ENCODE results near the gene HAUS7.

HAUS7 gene

DNA sequence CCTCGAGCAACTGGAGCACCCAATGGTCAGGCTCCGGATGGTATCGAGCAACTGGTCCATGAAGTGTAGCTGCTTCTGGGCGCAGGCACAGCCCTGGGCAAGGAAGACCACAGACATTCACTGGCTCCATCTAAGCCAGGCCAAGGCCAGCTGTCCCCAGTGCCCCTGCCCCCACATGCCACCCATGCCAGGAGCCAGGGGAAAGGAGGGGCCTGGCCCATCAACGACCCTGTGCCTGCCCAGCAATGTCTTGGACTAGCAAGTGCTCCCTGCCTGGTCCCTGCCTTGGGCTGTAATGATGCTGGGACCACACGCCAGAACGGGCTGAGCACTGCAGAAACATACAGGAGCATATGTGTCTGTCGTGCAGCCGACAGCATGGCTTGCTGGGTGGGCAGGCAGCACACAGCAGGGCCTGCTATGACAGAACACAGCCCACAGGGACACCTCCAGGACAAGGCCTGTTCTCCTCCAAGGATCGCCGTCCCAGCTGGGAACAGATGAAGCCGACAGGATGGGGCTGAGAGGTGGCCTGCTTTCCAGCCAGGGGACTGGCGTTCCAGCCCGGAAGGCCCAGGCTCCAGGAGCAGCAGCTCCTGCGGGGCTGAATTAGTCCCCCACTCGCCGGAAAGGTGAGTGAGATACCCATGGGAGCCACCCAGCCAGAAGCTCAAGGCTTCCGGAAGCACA is 13.1 kb downstream of the HAUS7 start:
- H3K4me1 ChIP-seq (ENCODE audit: control insufficient read depth, insufficient read depth, low read length, unreplicated experiment) = no peaks in the 10 kb centered on the region
- H3K27ac ChIP-seq (ENCODE audit: low read depth, low read length) = no peak overlapping the region
- no peaks in the 10 kb centered on the region for H3K79me2 ChIP-seq (ENCODE audit: control insufficient read depth, insufficient read depth, low read length, unreplicated experiment)
- H3K27me3 ChIP-seq (ENCODE audit: insufficient read depth, low read length) = no peaks in the 10 kb centered on the region
- H2AFZ ChIP-seq (ENCODE audit: low read length, unreplicated experiment) = no peak overlapping the region
- no peaks in the 10 kb centered on the region for H3K36me3 ChIP-seq (ENCODE audit: insufficient read depth, low read length)
- H3K4me3 ChIP-seq (ENCODE audit: low read depth, low read length) = no peak overlapping the region

DNA sequence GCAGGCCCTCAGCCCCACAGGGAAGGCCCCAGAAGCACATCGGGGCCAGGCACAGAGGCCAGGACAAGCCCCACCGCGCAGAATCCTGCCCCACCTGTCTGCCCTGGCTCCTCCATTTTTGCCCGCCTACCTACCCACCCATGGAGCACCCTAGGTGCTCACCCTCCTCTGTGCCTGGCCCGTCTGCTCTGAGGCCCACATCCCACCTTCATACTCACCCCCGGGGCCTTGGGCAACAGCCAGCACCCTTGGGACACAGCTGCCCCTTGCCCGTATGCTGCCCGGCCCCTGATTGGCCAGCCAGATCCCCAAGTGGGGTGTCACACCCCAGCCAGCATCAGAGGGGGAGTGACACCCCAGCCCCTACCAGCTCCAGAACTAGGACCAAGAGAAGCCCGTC is 13.7 kb downstream of the HAUS7 start:
- no peak overlapping the region for H3K4me3 ChIP-seq (ENCODE audit: low read depth, low read length)
- no peaks in the 10 kb centered on the region for H3K27me3 ChIP-seq (ENCODE audit: insufficient read depth, low read length)
- no peak overlapping the region for H2AFZ ChIP-seq (ENCODE audit: low read length, unreplicated experiment)
- no peaks in the 10 kb centered on the region for H3K36me3 ChIP-seq (ENCODE audit: insufficient read depth, low read length)
- no peaks in the 10 kb centered on the region for H3K4me1 ChIP-seq (ENCODE audit: control insufficient read depth, insufficient read depth, low read length, unreplicated experiment)
- H3K27ac ChIP-seq (ENCODE audit: low read depth, low read length) = no peak overlapping the region
- no peaks in the 10 kb centered on the region for H3K79me2 ChIP-seq (ENCODE audit: control insufficient read depth, insufficient read depth, low read length, unreplicated experiment)

DNA sequence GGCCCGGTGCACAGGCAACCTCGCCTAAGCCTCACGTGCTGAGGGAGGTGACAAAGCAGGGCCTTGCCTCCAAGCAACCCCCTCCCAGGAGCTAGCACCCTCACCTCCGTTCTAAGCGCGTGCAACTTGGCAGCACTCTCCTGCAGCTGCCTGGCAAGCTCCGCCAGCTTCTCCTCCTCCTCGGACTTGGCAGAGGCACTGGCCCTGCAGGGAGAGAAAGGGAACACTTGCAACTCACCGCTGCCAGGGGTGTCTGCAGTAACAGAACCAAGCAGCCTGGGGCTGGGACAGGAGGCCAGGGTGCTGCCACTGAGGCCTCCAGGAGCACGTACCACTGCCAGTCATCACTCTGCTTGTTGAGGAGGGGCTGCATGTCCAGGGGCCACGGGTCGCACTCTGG is 14.2 kb downstream of the HAUS7 start:
- no peaks in the 10 kb centered on the region for H3K79me2 ChIP-seq (ENCODE audit: control insufficient read depth, insufficient read depth, low read length, unreplicated experiment)
- H3K27me3 ChIP-seq (ENCODE audit: insufficient read depth, low read length) = no peaks in the 10 kb centered on the region
- no peak overlapping the region for H3K27ac ChIP-seq (ENCODE audit: low read depth, low read length)
- H3K4me1 ChIP-seq (ENCODE audit: control insufficient read depth, insufficient read depth, low read length, unreplicated experiment) = no peaks in the 10 kb centered on the region
- H3K36me3 ChIP-seq (ENCODE audit: insufficient read depth, low read length) = no peaks in the 10 kb centered on the region
- no peak overlapping the region for H2AFZ ChIP-seq (ENCODE audit: low read length, unreplicated experiment)
- H3K4me3 ChIP-seq (ENCODE audit: low read depth, low read length) = no peak overlapping the region

DNA sequence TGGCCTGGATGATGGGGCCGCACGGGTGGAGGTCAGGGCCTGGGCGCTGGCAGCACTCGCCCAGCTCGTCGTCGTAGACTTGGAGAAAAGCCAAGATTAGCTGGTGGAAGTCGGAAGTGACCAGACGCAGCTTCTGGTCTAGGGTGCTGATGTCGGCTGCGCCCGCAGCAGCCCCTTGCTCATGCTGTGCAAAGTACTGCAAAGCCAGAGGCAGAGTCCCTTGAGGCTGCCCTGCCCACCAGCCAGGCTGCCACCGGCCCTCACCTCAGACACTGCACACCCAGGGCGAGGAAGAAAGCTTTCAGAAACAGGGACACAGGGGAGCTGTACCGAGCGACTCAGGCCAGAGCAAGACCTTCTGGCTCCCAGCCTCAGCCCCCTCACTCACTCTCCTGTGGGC is 14.8 kb downstream of the HAUS7 start:
- H3K4me3 ChIP-seq (ENCODE audit: low read depth, low read length) = no peak overlapping the region
- no peaks in the 10 kb centered on the region for H3K4me1 ChIP-seq (ENCODE audit: control insufficient read depth, insufficient read depth, low read length, unreplicated experiment)
- H2AFZ ChIP-seq (ENCODE audit: low read length, unreplicated experiment) = no peak overlapping the region
- H3K27me3 ChIP-seq (ENCODE audit: insufficient read depth, low read length) = no peaks in the 10 kb centered on the region
- H3K27ac ChIP-seq (ENCODE audit: low read depth, low read length) = no peak overlapping the region
- no peaks in the 10 kb centered on the region for H3K36me3 ChIP-seq (ENCODE audit: insufficient read depth, low read length)
- no peaks in the 10 kb centered on the region for H3K79me2 ChIP-seq (ENCODE audit: control insufficient read depth, insufficient read depth, low read length, unreplicated experiment)

DNA sequence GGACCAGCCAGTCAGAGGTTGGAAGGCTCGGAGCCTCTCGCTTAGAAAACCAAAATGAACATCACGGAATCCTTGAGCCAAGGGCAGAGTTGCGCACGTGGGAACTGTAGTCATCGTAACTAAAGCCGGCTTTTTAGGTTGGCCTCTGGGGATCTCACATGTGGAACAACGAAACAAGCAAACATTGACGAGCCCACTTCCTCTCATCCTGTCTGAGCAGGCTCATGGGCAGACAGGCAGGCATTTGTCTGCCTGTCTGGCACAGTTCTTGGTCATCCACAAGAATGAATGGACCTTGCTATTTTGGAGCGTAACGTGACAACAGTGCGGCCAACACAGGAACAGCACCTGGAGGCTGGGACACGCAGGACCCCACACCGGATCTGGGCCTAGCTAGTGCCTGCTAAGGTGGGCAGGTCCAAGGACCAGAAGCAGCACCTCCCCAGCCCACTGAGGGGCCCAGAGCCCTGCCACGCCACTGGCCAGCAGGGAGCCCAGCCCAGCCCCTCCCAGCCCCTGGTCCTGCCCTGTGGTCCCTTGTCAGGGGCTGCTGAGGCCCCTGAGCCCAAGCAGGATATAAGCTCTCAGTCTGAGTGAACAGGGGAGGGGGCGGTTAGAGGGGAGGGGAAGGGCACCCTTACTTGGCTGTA is 15.3 kb downstream of the HAUS7 start:
- Histone ChIP-seq H2AFZ (ENCODE audit: low read length, unreplicated experiment) (no peak overlapping the region), H3K36me3 (ENCODE audit: insufficient read depth, low read length) (no peaks in the 10 kb centered on the region), H3K27me3 (ENCODE audit: insufficient read depth, low read length) (no peaks in the 10 kb centered on the region), H3K27ac (ENCODE audit: low read depth, low read length) (no peak overlapping the region), H3K4me1 (ENCODE audit: control insufficient read depth, insufficient read depth, low read length, unreplicated experiment) (no peaks in the 10 kb centered on the region), H3K4me3 (ENCODE audit: low read depth, low read length) (no peak overlapping the region), H3K79me2 (ENCODE audit: control insufficient read depth, insufficient read depth, low read length, unreplicated experiment) (no peaks in the 10 kb centered on the region)

DNA sequence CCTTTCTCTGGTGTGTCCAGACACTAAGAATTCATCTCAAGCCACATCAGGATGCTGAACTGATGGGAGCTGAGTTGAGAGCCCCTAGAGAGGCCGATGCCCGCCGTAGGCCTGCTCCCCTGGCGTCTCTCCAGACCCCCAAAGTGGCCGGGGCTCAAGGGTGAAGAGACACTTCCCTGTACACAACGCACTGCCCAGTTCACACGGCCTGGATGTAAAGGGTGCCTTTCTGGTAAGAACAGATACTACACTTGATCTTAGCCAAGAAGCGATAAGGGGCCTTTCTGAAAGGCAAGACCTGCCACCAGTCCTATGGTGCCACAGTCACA is 19.5 kb downstream of the HAUS7 start:
- no peak overlapping the region for H3K27ac ChIP-seq (ENCODE audit: low read depth, low read length)
- no peaks in the 10 kb centered on the region for H3K36me3 ChIP-seq (ENCODE audit: insufficient read depth, low read length)
- no peaks in the 10 kb centered on the region for H3K79me2 ChIP-seq (ENCODE audit: control insufficient read depth, insufficient read depth, low read length, unreplicated experiment)
- H3K4me1 ChIP-seq (ENCODE audit: control insufficient read depth, insufficient read depth, low read length, unreplicated experiment) = no peaks in the 10 kb centered on the region
- H3K4me3 ChIP-seq (ENCODE audit: low read depth, low read length) = no peak overlapping the region
- no peak overlapping the region for H2AFZ ChIP-seq (ENCODE audit: low read length, unreplicated experiment)
- H3K27me3 ChIP-seq (ENCODE audit: insufficient read depth, low read length) = no peaks in the 10 kb centered on the region

DNA sequence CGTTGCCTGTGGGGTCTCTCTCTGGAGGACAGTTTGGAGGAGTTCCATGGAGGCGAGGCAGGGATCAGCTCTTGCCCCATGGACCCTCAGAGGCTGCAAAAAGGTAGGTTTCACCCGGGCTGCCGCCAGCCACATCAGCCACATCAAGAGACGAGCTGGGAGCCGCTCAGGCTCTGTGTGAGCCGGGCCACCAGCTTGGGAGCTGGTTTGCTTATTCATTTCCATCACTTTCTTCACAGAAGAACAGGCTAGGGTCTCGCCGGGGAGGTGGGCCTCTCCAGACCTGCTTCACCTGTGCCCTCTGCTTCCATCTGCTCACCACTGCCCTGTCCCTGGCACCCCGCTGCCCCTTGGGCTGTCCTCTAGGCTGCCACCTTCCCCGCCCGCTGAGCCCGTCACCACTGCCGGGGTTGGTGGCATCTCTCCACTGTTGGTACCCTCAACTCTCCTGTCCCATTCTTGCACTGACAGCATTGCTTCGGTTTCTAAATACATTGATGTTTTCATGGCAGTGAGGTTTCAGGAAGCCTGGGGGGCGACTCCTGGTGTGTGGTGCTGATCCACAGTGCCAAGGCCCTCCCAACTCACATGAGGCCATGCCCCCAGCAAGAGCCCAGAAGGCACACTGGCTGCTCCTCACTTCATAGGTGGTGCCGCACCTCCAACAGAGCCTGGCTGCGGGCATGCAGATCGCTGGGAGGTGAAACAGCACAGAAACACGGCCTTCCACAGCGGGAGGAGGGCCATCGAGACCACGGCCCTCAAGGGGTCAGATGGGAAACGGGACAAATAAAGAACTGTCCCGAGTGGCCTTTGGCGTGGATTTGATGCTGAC is 20.0 kb downstream of the HAUS7 start:
- Histone ChIP-seq H3K36me3 (ENCODE audit: insufficient read depth, low read length) (no peaks in the 10 kb centered on the region), H2AFZ (ENCODE audit: low read length, unreplicated experiment) (no peak overlapping the region), H3K27ac (ENCODE audit: low read depth, low read length) (no peak overlapping the region), H3K4me3 (ENCODE audit: low read depth, low read length) (no peak overlapping the region), H3K27me3 (ENCODE audit: insufficient read depth, low read length) (no peaks in the 10 kb centered on the region), H3K79me2 (ENCODE audit: control insufficient read depth, insufficient read depth, low read length, unreplicated experiment) (no peaks in the 10 kb centered on the region), H3K4me1 (ENCODE audit: control insufficient read depth, insufficient read depth, low read length, unreplicated experiment) (no peaks in the 10 kb centered on the region)

DNA sequence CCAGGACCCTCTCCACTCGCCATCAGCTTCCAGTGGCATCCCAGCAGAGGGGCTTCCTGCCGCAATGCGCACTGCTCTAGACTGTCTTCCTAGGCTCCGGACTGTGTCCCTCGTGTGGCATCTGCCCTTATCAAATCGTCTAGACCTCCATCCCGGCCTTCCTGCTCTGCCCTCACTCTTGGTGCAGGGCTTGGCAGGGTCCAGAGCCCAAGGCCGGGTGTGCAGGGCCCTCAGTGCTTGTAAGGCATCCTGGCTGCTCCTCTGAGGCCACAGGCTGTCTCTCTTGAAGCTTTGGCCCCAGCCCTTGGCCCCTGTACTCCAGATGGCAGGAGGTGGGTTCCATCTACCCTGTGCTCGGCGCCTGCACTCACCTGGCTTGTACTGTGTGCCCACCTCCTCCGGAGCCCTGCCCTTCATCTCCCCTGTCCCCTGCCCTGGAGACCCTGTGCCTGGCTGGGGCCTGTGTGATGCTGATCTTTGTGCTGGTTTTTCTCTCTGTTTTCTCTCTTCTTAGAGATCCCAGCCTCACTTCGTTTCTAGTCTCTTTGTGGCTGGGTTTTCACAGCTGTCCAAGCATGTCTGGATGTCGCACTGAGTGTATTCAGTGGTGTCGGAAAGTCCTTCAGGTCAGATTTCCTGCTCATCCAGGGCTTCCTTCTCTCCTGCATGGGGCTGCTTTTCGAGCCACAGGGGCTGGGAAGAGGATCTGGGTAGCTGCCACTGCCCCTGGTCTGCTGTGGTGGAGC is 20.8 kb downstream of the HAUS7 start:
- H3K79me2 ChIP-seq (ENCODE audit: control insufficient read depth, insufficient read depth, low read length, unreplicated experiment) = no peaks in the 10 kb centered on the region
- no peaks in the 10 kb centered on the region for H3K36me3 ChIP-seq (ENCODE audit: insufficient read depth, low read length)
- H3K4me3 ChIP-seq (ENCODE audit: low read depth, low read length) = no peak overlapping the region
- H3K27ac ChIP-seq (ENCODE audit: low read depth, low read length) = no peak overlapping the region
- no peak overlapping the region for H2AFZ ChIP-seq (ENCODE audit: low read length, unreplicated experiment)
- H3K27me3 ChIP-seq (ENCODE audit: insufficient read depth, low read length) = no peaks in the 10 kb centered on the region
- no peaks in the 10 kb centered on the region for H3K4me1 ChIP-seq (ENCODE audit: control insufficient read depth, insufficient read depth, low read length, unreplicated experiment)

DNA sequence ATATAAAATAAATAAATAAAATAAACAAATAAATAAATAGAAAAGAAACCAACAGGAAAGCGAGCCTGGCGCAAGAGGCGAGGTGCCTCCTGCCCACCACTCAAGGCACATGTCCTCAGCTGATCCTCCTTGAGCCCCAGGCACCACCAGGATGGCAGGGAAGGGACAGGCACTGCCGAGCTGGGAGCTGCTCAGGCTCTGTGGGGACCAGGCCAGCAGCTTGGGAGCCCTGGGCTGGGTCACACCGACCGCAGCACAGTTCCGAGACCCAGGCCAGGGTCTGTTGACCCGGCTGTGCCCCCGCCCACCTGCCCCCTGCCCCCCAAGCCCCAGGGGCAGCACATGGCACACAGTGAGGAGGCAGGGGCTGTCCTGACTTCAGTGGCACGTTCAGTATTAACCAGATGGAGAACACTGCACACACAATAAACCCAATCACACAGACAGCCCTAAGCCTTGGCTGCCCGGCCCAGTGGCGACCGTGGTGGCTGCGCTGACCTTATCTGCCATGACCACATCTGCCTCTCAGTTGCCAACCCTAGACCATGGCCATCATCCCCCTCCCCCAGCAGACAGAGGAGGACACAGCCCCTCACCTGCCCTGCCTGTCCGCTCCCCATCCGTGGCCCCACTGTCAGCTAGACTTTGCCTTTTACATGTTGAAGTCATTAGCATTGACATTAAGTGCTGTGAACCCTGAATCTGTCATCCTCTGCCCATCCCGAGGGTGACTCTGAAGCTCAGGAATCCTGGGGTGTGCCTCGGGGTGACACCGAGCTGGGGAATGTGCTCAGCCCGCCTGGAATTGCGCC is 21.6 kb downstream of the HAUS7 start:
- H3K79me2 ChIP-seq (ENCODE audit: control insufficient read depth, insufficient read depth, low read length, unreplicated experiment) = no peaks in the 10 kb centered on the region
- no peak overlapping the region for H3K27ac ChIP-seq (ENCODE audit: low read depth, low read length)
- H3K36me3 ChIP-seq (ENCODE audit: insufficient read depth, low read length) = no peaks in the 10 kb centered on the region
- H3K4me1 ChIP-seq (ENCODE audit: control insufficient read depth, insufficient read depth, low read length, unreplicated experiment) = no peaks in the 10 kb centered on the region
- no peaks in the 10 kb centered on the region for H3K27me3 ChIP-seq (ENCODE audit: insufficient read depth, low read length)
- H2AFZ ChIP-seq (ENCODE audit: low read length, unreplicated experiment) = no peak overlapping the region
- H3K4me3 ChIP-seq (ENCODE audit: low read depth, low read length) = no peak overlapping the region

DNA sequence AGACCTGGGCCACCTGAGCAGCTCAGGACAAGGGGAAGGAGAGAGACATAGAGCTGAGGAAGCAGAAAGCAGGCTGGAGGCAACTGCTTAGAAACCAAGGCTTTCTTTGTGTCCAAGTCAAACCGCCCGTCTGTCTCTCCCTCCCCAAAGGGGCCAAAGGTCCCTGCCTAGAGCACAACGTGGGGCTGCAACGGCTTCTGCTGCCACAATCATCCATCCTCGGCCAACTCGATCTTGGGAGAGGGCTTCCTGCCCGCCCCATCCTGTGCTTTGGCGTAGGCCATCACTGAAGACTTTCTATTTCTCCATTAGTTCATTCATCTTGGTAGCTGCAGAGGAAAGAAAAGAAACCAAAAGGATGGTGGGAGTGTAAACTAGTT is 22.8 kb downstream of the HAUS7 start:
- Histone ChIP-seq H3K79me2 (ENCODE audit: control insufficient read depth, insufficient read depth, low read length, unreplicated experiment) (no peaks in the 10 kb centered on the region), H3K36me3 (ENCODE audit: insufficient read depth, low read length) (no peaks in the 10 kb centered on the region), H3K4me1 (ENCODE audit: control insufficient read depth, insufficient read depth, low read length, unreplicated experiment) (no peaks in the 10 kb centered on the region), H3K4me3 (ENCODE audit: low read depth, low read length) (no peak overlapping the region), H3K27me3 (ENCODE audit: insufficient read depth, low read length) (no peaks in the 10 kb centered on the region), H2AFZ (ENCODE audit: low read length, unreplicated experiment) (no peak overlapping the region), H3K27ac (ENCODE audit: low read depth, low read length) (no peak overlapping the region)
